Transverse colon (tissue), 4 donors: ENCODE data around the gene BCL11B. TPM values are rescaled to one million over a fixed set of nuclear protein-coding genes. Genes with fewer than 3 reads are reported as not detected.

Experiments used
- DNase-seq: peaks from one replicate; pipeline ENCODE4 v3.0.0-alpha.2; 2019
- H3K27ac ChIP-seq, 4 donors: fragments of 200-600 bp; sonication (generic); 2 replicates each; pipeline ENCODE4 v1.5.1; 2016 to 2018; ENCODE audit warnings: inconsistent platforms in 4 of 4
- H3K27me3 ChIP-seq: fragments of 200-600 bp; sonication (generic); 2 replicates; pipeline ENCODE4 v1.5.1; 2017; ENCODE audit warnings: inconsistent platforms
- H3K36me3 ChIP-seq, 4 donors: fragments of 200-600 bp; sonication (generic); 2 replicates each; pipeline ENCODE4 v1.5.1; 2017 to 2019; ENCODE audit warnings: inconsistent platforms in 4 of 4
- H3K4me1 ChIP-seq, 4 donors: fragments of 200-600 bp; sonication (generic); 2 replicates each; pipeline ENCODE4 v1.5.1; 2017 to 2020; ENCODE audit warnings: inconsistent platforms in 4 of 4
- H3K4me3 ChIP-seq, 4 donors: fragments of 200-600 bp; sonication (generic); 1 replicate in 1 of 4; 2 replicates in 3 of 4; pipeline versions ENCODE4 v1.5.1 to v1.6.1; 2017 to 2019; ENCODE audit warnings: inconsistent platforms in 4 of 4
- H3K9me3 ChIP-seq, 2 donors: fragments of 200-600 bp; sonication (generic); 2 replicates each; pipeline ENCODE4 v1.5.1; 2017 to 2019; ENCODE audit warnings: inconsistent platforms in 2 of 2
- CTCF ChIP-seq, 5 experiments: fragments of 200-600 bp in 3 of 5; fragments of 450-650 bp in 2 of 5; sonication (generic) in 3 of 5; IDR thresholded peaks; 1 replicate in 2 of 5; 2 replicates in 3 of 5; pipeline ENCODE4 v1.5.1; 2016 to 2017; ENCODE audit warnings: antibody characterized with exemption in 5 of 5, inconsistent platforms in 3 of 5, mild to moderate bottlenecking in 2 of 5, moderate library complexity in 1 of 5
- EP300 ChIP-seq: sonication (generic); formaldehyde crosslinking; IDR thresholded peaks from one replicate; pipeline ENCODE4 v1.6.1; 2017; ENCODE audit warnings: antibody characterized with exemption, low read depth
- POLR2A ChIP-seq: fragments of 450-650 bp; IDR thresholded peaks from one replicate; pipeline ENCODE4 v1.6.1; 2016; ENCODE audit warnings: antibody characterized with exemption, mild to moderate bottlenecking, moderate library complexity
- POLR2AphosphoS5 ChIP-seq, 3 donors: sonication (generic); formaldehyde crosslinking; IDR thresholded peaks; one replicate each; pipeline ENCODE4 v1.6.1; 2016; ENCODE audit warnings: antibody characterized with exemption in 3 of 3
- WGBS, 2 donors: methylation state at CpG; one replicate each; pipeline ENCODE4 v1.1.5; 2018; ENCODE audit warnings: low coverage in 1 of 2; 5-methylcytosine and 5-hydroxymethylcytosine counted together
- in situ Hi-C, 4 donors: fragments of 200-750 bp; cut with MboI; loops; one replicate each; pipeline versions ENCODE4 v1.15.0 to v1.15.1; 2017; ENCODE audit warnings: low sequenced_read_pairs in 3 of 4, low pct_ligation_motif_present in 1 of 4, low pct_unique_long_range_greater_than_20kb in 1 of 4
- intact Hi-C: fragments of 100-400 bp; cut with DNase I; formaldehyde crosslinking; loops from one replicate; pipeline ENCODE4 v1.15.1; 2023; ENCODE audit warnings: low total_unique reads
- total RNA-seq, 4 donors: library from RNA; depleted of rRNA; stranded (reverse); fragments of >200 nt; gene quantifications; one replicate each; pipeline ENCODE4 v1.1.0, GENCODE V29; 2016

The BCL11B gene
- total RNA-seq, 4 donors from 2014 or later = 0.37 to 4.8 (median 3.7) TPM

GRCh38 chr14:99120526-99121318 lies 151.3 kb downstream of the BCL11B start:
- no peak for DNase-seq
- TF ChIP-seq POLR2A (no peak), EP300 (no peak), POLR2AphosphoS5 (IDR thresholded peaks at IDR 0.05) (no peak), CTCF (IDR thresholded peaks at IDR 0.05) (no peak)
- Histone ChIP-seq H3K27ac (no peak overlapping the region), H3K27me3 (peaks cover 35% of the 10 kb centered on the region), H3K4me1 (no peaks in the 10 kb centered on the region), H3K9me3 (no peaks in the 10 kb centered on the region), H3K36me3 (no peaks in the 10 kb centered on the region), H3K4me3 (no peak overlapping the region)
- in situ Hi-C loops = no loop called here
- 76 to 79% methylated on average over 4 to 17 of the region's 17 CpGs for WGBS, 2 donors
- intact Hi-C loops = no loop called here

- no peak for DNase-seq
- Histone ChIP-seq H3K27ac (no peak overlapping the region), H3K36me3 (no peaks in the 10 kb centered on the region), H3K4me1 (no peaks in the 10 kb centered on the region), H3K9me3 (no peaks in the 10 kb centered on the region), H3K4me3 (no peak overlapping the region), H3K27me3 (peaks cover 35% of the 10 kb centered on the region)
- intact Hi-C loops = no loop called here
- 69 to 77% methylated on average over 15 to 18 of the region's 18 CpGs for WGBS, 2 donors
- in situ Hi-C loops = no loop called here
- no peak for TF ChIP-seq CTCF (IDR thresholded peaks at IDR 0.05)
- TF ChIP-seq POLR2A = no peak
- TF ChIP-seq POLR2AphosphoS5 (IDR thresholded peaks at IDR 0.05) = no peak
Observed at GRCh38 chr14:99119554-99120525, 152.2 kb downstream of the BCL11B start.

Other genes with a start within 250 kb of the BCL11B start
- gene SETD3, start 208.7 kb upstream of the BCL11B start, total RNA-seq = 100 to 1,000 TPM in 1 of 4 donors, 10 to 100 TPM in 3; 50.1 to 224 (median 68.8) TPM
- gene CCNK, start 209.2 kb upstream of the BCL11B start, total RNA-seq = 10 to 100 TPM; 14.5 to 42.6 (median 31.3) TPM